T-helper 1 cell treated with Interleukin-12 subunit alpha and Interleukin-12 subunit beta and Interleukin-4 antibody, amounts not matched to agents 30 μg/mL and 1 μg/mL, for 36 hours (primary cell): ENCODE results near the gene TSFM.

Experiments used
- H3K27ac Mint-ChIP-seq: one replicate; pipeline ENCODE4 v1.8.0; 2021; ENCODE audit warnings: mild to moderate bottlenecking, mixed read lengths
- H3K27me3 Mint-ChIP-seq: one replicate; pipeline ENCODE4 v1.8.0; 2021; ENCODE audit warnings: low read depth, mixed read lengths
- H3K36me3 Mint-ChIP-seq: one replicate; pipeline ENCODE4 v1.8.0; 2021; ENCODE audit warnings: low read depth, mixed read lengths
- H3K4me1 Mint-ChIP-seq: one replicate; pipeline ENCODE4 v1.8.0; 2021; ENCODE audit warnings: low read depth, mixed read lengths
- H3K4me3 Mint-ChIP-seq: one replicate; pipeline ENCODE4 v1.8.0; 2021; ENCODE audit warnings: mild to moderate bottlenecking, moderate library complexity, mixed read lengths
- H3K9me3 Mint-ChIP-seq: one replicate; pipeline ENCODE4 v1.8.0; 2021; ENCODE audit warnings: mixed read lengths

The TSFM gene

GRCh38 chr12:57844709-57845477 lies 62.3 kb downstream of the TSFM start:
- H3K9me3 Mint-ChIP-seq: no peaks in the 10 kb centered on the region
- H3K27me3 Mint-ChIP-seq: peaks cover 14% of the 10 kb centered on the region
- H3K4me1 Mint-ChIP-seq: peaks cover 41% of the 10 kb centered on the region
- H3K4me3 Mint-ChIP-seq: peak overlapping the region; percentile 84
- peak overlapping the region; percentile 78 for H3K27ac Mint-ChIP-seq
- no peaks in the 10 kb centered on the region for H3K36me3 Mint-ChIP-seq

GRCh38 chr12:57845478-57846284 lies 63.1 kb downstream of the TSFM start:
- H3K9me3 Mint-ChIP-seq: no peaks in the 10 kb centered on the region
- H3K4me1 Mint-ChIP-seq: peaks cover 36% of the 10 kb centered on the region
- peak overlapping the region; percentile 79 for H3K4me3 Mint-ChIP-seq
- peak overlapping the region; percentile 59 for H3K27ac Mint-ChIP-seq
- no peaks in the 10 kb centered on the region for H3K36me3 Mint-ChIP-seq
- peaks cover 16% of the 10 kb centered on the region for H3K27me3 Mint-ChIP-seq

GRCh38 chr12:57846285-57846576 lies 63.6 kb downstream of the TSFM start:
- Mint-ChIP-seq H3K27me3 (peaks cover 21% of the 10 kb centered on the region), H3K4me1 (peaks cover 33% of the 10 kb centered on the region), H3K4me3 (peak overlapping the region; percentile 78), H3K9me3 (no peaks in the 10 kb centered on the region), H3K27ac (peak overlapping the region; percentile 52), H3K36me3 (no peaks in the 10 kb centered on the region)

GRCh38 chr12:57846577-57847319 lies 64.2 kb downstream of the TSFM start, which contains the start of gene CTDSP2:
TSS of gene CTDSP2 (minus strand) at chr12:57846729. CDS start at chr12:57846435, 294 bp downstream.
- H3K4me3 Mint-ChIP-seq: peak within 1 kb of the TSS; percentile 78
- peaks cover 26% of the 10 kb centered on the region for H3K27me3 Mint-ChIP-seq
- H3K36me3 Mint-ChIP-seq: no peaks in the 10 kb centered on the region
- no peaks in the 10 kb centered on the region for H3K9me3 Mint-ChIP-seq
- peak within 1 kb of the TSS; percentile 59 for H3K27ac Mint-ChIP-seq
- peaks cover 31% of the 10 kb centered on the region for H3K4me1 Mint-ChIP-seq
